HG03280 (cell line): ENCODE data around the gene SRRM3.
A peak's percentile ranks its signal among the peaks of the same experiment; 100 is the strongest.
"Not testable (repeated sequence)": the region's sequence is repeated elsewhere in the genome, so short reads cannot be mapped to it uniquely, and the experiment has no call there.

Experiments
- ATAC-seq: cut with Tn5 transposase; IDR thresholded peaks from one replicate; pipeline ENCODE4 v1.9.1; 2021; ENCODE audit warnings: mild to moderate bottlenecking, moderate library complexity; ENCODE audit not compliant: unreplicated experiment

SRRM3 gene

GRCh38 chr7:76310102-76310957 lies 108.6 kb downstream of the SRRM3 start:
- ATAC-seq = no peak

- not testable (repeated sequence) for ATAC-seq
Measured at GRCh38 chr7:76311838-76312237, 110.1 kb downstream of the SRRM3 start.

- peak; percentile 40 for ATAC-seq
Measured at GRCh38 chr7:76314042-76314721, 112.5 kb downstream of the SRRM3 start.

- not testable (repeated sequence) for ATAC-seq
Measured at GRCh38 chr7:76314740-76315139, 113.0 kb downstream of the SRRM3 start.

- ATAC-seq = no peak
Measured at GRCh38 chr7:76315364-76315763, 113.7 kb downstream of the SRRM3 start.

GRCh38 chr7:76316984-76317781 lies 115.5 kb downstream of the SRRM3 start:
- no peak for ATAC-seq

- ATAC-seq = peak; percentile 91
Measured at GRCh38 chr7:76317782-76318487, 116.2 kb downstream of the SRRM3 start.

- peak; percentile 42 for ATAC-seq
Measured at GRCh38 chr7:76318488-76319353, 117.0 kb downstream of the SRRM3 start.

- ATAC-seq = no peak
Measured at GRCh38 chr7:76325092-76325491, 123.4 kb downstream of the SRRM3 start.

GRCh38 chr7:76325811-76326210 lies 124.1 kb downstream of the SRRM3 start:
- no peak for ATAC-seq

GRCh38 chr7:76326646-76327233 lies 125.0 kb downstream of the SRRM3 start:
- ATAC-seq = no peak

GRCh38 chr7:76327610-76328009 lies 125.9 kb downstream of the SRRM3 start:
- no peak for ATAC-seq

- no peak for ATAC-seq
Measured at GRCh38 chr7:76328389-76328788, 126.7 kb downstream of the SRRM3 start.

GRCh38 chr7:76329479-76329878 lies 127.8 kb downstream of the SRRM3 start:
- no peak for ATAC-seq

- ATAC-seq = no peak
Measured at GRCh38 chr7:76330261-76330660, 128.6 kb downstream of the SRRM3 start.

- no peak for ATAC-seq
Measured at GRCh38 chr7:76330673-76331072, 129.0 kb downstream of the SRRM3 start.

GRCh38 chr7:76332078-76332477 lies 130.4 kb downstream of the SRRM3 start:
- no peak for ATAC-seq

- no peak for ATAC-seq
Measured at GRCh38 chr7:76333511-76334101, 131.9 kb downstream of the SRRM3 start.
